Measurements from ENCODE around the gene MYO16.

The MYO16 gene

DNA sequence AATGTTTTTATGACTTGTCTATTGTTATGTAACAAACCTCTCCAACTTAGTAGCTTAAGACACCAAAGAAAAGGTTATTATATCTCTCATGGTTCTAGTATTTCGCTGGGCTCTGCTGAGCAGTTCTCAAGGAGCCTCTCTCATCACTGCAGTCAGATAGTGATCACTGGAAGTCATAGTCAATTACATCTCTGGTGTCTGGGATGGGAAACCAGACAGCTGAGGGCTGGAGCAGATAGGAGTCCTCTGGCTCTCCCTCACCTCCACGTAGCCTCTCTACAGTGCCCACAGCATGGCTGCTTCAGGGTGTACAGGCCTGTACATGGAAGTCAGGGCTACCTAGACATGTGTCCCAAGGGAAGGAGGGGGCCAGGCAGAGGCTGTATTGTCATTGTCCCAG is 507.5 kb downstream of the MYO16 start:
- no peak for DNase-seq

DNA sequence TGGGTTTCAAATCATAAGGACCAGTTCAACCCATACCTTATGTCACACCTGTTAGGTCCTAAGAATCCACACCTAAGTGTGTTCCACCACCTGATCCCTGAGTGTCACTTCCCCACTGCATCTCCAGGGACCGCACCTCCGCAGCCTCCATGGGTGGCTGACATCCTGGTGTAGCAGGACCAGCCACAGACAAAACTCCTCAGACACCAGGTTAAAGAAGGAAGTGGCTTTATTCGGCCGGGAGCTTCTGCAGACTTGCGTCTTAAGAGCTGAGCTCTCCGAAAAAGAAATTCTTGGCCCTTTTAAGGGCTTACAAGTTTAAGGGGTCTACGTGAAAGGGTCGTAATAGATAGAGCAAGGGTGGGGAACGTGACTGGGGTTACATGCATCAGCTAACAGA is 509.9 kb downstream of the MYO16 start:
- no peak for DNase-seq

- DNase-seq, result no peak
Observed at GRCh38 chr13:109140054-109140453, 510.6 kb downstream of the MYO16 start.

DNA sequence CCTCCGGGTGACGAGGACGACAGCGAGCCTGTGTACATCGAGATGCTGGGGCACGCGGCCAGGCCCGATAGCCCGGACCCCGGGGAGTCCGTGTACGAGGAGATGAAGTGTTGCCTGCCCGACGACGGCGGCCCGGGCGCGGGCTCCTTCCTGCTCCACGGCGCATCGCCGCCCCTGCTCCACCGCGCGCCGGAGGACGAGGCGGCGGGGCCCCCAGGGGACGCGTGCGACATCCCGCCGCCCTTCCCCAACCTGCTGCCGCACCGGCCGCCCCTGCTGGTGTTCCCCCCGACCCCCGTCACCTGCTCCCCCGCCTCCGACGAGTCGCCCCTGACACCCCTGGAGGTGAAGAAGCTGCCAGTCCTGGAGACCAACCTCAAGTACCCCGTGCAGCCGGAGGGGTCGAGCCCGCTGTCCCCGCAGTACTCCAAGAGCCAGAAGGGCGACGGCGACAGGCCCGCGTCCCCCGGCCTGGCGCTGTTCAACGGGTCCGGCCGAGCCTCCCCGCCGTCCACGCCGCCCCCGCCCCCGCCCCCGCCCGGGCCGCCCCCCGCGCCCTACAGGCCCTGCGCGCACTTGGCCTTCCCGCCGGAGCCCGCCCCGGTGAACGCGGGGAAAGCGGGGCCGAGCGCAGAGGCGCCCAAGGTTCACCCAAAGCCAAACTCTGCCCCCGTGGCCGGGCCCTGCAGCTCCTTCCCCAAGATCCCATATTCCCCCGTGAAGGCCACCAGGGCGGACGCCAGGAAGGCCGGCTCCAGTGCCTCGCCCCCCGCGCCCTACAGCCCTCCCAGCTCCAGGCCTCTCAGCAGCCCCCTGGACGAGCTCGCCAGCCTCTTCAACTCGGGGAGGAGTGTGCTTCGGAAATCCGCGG is 511.3 kb downstream of the MYO16 start:
- DNase-seq, result no peak

GRCh38 chr13:109141706-109142105 is 512.3 kb downstream of the MYO16 start:
- no peak for DNase-seq

DNA sequence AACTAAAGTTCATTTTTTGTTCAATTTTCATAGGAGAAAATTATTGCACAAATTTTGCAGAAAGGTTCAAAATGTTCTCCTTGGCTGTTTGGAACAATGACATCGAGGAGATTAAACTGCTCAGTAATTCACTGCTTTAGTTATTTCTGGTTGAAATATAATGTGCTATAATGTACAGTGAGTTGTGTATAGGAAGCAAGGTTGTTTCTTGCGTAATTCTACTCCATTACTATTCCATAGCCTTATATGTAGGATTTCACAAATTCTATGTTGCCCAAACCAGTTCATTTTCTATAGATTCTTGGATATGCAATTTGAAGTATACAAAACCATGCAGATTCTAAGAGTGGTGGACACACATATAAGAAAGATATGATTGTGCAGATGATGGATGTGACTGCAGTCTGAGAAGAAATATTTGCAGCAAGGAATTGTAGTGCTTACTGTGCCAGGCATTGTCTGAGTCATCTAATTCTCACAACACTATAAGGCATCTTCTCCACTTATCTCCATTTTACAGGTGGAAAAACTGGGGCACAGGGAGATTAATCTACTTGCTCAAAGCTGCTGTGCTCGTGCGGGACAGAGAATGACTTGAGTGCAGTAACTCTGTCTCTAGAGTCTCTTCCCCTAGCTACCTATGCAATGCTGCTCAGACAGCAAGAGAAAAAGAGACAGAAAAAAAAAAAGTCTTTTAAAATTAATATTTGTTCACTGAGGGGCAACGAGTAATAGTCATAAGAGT is 515.5 kb downstream of the MYO16 start:
- DNase-seq, result no peak

GRCh38 chr13:109145631-109146030 is 516.2 kb downstream of the MYO16 start:
- DNase-seq, result no peak

DNA sequence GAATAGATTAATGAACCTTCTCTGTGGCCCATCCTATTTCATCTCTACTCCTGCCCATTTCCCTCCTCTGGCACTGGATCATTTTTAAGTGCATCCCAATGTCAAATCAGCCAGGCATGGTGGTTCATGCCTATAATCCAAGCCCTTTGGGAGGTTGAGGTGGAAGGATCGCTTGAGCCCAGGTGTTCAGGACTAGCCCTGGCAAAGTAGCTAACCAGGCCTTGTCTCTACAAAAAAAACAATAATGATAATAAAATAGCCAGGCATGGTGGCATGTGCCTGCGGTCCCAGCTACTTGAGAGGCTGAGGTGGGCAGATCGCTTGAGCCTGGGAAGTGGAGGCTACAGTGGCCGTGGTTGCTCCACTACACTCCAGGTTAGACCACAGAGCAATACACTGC is 517.0 kb downstream of the MYO16 start:
- DNase-seq, result no peak

DNA sequence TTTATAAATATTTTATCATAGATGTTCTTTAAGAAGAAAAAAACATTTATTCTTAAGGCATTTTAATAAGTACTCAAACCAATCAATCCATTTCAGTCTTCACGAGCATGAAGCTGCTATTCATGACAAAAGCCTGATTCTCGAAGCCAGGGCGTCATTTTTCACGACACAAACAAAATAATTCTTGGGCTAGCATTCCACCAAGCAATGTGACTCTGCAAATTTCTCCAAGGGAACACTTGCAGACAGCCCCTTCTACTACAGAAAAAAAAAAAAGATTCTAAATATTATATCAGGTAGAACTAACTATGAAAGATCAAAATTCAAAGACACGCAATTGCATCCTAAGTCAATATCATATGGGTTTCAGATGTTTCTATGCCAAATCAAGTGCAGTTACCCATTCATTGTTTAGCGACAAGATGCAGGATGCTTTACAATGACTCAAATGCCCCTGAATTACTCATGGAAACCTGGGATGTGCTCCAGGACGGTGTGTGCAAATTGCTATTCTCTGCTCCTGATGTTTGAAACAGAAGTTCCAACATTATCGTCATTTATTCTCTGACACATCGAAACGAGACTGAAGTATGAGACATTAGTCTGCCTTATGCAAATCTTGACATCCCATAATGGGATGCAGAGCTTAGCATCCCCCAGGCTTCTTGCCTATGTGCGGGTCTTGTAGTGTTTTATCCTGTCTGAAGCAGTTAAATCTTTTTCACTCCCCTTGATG is 517.7 kb downstream of the MYO16 start:
- no peak for DNase-seq

- no peak for DNase-seq
Observed at GRCh38 chr13:109148243-109148642, 518.8 kb downstream of the MYO16 start.

DNA sequence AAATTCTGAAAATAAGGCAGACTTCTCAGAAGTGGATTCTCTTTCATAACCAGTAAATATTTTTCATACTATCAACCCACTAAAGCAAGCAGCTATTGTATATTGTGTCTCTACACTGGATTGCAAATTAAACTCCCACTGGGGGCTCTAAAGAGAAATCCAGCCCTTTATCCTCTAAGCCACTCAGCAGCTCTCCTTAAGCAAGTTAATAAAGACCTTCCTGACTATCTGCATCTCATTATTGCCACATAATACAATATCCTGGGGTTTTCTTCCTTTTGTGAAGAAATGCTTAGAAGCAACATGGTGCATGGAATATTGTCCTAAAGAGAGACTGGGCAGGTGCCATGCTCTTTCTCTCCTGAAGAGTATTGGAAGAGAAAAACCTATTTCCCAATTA is 521.3 kb downstream of the MYO16 start:
- DNase-seq, result no peak

- no peak for DNase-seq
Observed at GRCh38 chr13:109151255-109151654, 521.8 kb downstream of the MYO16 start.

DNA sequence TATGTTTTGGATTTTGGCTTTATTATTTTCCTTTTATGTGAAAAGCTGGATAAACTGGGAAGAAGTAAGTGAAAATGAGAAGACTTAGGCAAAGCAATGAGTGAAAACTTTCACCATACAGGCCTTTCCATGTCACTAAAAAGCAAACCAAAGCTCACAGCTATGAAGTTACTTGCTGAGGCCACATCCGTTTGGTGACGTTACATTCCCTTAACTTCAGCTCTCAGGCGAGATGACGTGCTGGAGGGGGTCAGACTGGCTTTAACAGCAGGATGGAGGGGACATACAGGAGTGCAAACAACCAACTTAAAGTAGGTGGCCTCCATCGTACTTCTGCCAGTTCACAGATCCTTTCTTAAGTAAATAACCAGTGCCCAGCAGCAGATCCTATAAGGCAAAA is 522.3 kb downstream of the MYO16 start:
- no peak for DNase-seq

- DNase-seq, result no peak
Observed at GRCh38 chr13:109152311-109152820, 523.0 kb downstream of the MYO16 start.

DNA sequence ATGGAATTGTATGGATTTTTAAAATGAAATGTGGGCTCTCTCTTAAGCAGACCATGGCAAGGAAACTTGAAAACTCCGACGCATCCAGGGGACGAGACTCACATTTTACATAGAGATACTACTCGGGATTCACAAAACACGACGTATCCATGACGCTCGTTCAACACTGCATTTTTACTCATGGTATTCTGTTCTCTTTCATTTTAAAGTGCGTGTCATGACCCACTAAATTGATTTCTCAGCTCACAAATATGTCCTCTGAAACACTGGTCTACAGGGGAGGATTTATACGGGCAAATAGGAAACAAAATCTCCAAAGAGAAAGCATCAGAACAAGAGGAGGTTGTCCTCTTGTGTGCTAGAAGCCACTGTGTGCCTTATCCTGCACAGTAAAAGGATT is 523.5 kb downstream of the MYO16 start:
- no peak for DNase-seq

DNA sequence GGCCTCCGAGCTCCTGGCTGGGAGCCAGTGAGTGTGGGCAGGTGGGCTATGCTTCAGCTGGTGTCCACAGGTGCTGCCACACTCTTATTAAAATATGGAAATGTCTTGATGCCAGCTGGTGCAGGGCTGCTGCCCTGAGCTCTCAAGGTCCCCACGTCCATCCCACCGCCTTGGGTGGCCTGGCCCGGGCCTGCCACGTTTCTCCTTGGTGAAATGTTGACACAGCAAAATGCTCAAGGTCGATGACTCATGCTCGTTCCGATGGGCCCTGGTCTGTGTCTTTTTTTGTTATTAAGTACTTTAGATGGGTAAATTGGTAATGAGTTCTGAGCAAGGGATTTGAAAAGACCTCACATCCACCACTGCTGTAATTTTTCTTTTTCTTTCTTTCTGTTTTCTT is 524.7 kb downstream of the MYO16 start:
- no peak for DNase-seq

GRCh38 chr13:109154546-109154945 is 525.1 kb downstream of the MYO16 start:
- DNase-seq, result no peak

GRCh38 chr13:109154966-109155761 is 525.8 kb downstream of the MYO16 start:
- DNase-seq, result no peak

DNA sequence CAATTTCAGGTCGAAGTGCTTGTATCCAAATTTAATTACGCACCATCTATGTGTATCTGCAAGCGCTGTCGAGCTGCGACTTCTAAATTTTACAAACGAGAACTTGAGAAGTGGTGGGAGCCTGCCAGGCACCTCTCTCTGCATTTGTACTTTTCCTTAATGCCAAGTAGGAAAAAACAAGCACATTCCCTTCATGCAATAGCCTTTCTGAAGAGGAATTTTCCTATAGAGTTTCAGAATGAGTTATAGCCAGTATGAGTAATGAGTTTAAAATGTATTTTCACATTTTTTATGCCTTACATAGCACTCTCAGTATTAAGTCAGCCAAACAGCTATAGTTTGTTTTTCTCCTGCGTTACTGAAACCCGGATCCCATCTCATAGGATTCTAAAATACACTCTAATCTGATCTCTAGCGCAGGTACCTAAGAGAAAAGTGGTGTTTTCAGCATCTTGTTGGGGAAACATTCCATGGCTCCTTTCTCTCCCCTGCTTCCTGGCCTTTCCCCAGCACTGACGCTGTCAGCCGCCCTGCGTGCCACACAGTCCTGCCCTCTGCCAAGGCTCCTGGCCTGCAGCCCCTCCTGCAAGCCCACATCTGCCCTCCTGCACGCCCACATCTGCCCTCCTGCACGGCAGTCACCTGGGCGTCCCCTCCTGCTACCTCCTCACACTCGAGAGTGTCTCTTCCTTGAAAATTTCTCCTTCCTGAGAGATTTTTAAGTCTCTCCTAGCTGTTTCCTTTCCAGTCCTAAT is 526.9 kb downstream of the MYO16 start:
- DNase-seq, result no peak

DNA sequence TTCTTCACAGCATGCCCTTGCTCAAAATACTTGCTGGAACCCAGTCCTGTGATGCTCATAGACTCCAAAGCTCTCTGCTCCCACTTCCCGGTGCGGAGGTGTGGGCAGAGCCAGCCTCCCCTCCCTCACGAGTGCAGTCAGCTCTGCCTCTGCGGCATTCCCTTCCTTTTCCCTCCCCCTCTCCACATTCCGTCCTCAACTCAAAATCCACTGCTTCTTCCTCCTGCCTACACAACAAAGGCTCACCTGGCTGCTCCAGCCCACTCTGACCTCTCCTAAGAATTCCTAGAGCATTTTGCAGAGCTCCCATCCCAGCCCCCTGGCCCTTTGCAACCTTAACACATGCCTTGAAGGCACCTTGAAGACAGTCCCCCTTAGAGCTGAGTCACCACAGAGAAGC is 527.9 kb downstream of the MYO16 start:
- DNase-seq, result no peak

DNA sequence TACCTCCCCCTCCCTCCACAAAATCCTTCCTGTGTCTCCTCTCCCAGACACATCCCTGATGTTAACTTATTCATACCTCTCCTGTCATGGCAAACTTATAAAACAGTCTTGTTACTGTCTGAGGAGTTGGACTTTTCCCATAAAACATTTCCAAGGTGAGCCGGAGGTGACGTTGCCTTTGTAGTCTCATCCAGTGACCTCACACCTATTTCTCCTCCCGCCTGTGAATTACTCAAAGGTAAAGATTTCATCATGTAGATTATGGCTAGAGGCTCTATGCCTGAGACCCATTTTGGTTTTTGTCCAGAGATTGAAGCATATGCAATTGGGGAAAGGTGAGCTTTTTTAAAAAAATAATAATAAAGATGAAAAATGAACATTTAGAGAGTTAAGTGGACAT is 529.0 kb downstream of the MYO16 start:
- DNase-seq, result no peak
